ENCODE measurements around the gene SFMBT2.

DNA sequence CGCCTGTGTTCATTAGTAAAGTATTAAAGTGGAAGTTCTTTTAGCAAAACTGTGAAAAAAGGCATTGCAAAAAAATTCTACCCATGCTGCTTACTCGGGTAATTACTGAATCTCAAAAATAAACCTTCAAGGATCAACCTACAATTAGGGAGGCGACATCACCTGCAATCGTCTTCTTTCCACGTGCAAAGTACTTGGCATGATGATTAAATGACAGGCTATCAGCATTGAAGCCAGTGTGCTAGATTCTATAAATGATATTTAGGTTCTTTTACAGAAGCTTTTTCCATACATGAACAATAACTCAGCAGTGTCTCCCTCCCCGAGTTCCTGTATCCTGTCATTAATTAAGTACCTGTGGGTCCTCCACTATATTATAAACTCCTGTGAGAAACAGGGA lies 105.8 kb downstream of the SFMBT2 start:
- no peak for TF ChIP-seq BHLHE40 (IDR thresholded peaks at IDR 0.05; ENCODE audit: borderline replicate concordance)
- no peak for TF ChIP-seq L3MBTL2 (conservative IDR thresholded peaks at IDR 0.05)
- TF ChIP-seq FOXA1 (IDR thresholded peaks at IDR 0.05), result no peak
- TF ChIP-seq FOXM1 (IDR thresholded peaks at IDR 0.05; ENCODE audit: borderline replicate concordance), result no peak
- TF ChIP-seq FOXK2 (IDR thresholded peaks at IDR 0.05), result no peak
- no peak for TF ChIP-seq TARDBP (IDR thresholded peaks at IDR 0.05)
- TF ChIP-seq ELF4 (IDR thresholded peaks at IDR 0.05), result no peak
- TF ChIP-seq SP1 (IDR thresholded peaks at IDR 0.05), result no peak
- no peak for TF ChIP-seq ARNT (IDR thresholded peaks at IDR 0.05)
- no peak for TF ChIP-seq NFRKB (IDR thresholded peaks at IDR 0.05)
- no peak for TF ChIP-seq HDGF (IDR thresholded peaks at IDR 0.05; ENCODE audit: borderline replicate concordance)

All from HEK293T (cell line).